B cell (primary cell): ENCODE data around the gene MAD1L1.

Experiments
- CTCF ChIP-seq: fragments of 200-600 bp; IDR thresholded peaks from one replicate; pipeline ENCODE4 v1.8.0; 2022; ENCODE audit warnings: antibody characterized with exemption, mild to moderate bottlenecking
- EZH2 ChIP-seq: IDR thresholded peaks from 2 replicates; pipeline ENCODE4 v1.6.1; 2012; ENCODE audit warnings: borderline replicate concordance, low read depth, mild to moderate bottlenecking, moderate library complexity, low read length; ENCODE audit not compliant: insufficient read depth, poor library complexity, severe bottlenecking

GRCh38 chr7:2213551-2214215, 19.1 kb downstream of the MAD1L1 start:
- TF ChIP-seq CTCF (no peak), EZH2 (no peak)
